ENCODE measurements around the gene DOCK9.

DOCK9 gene

GRCh38 chr13:98842858-98843481 is 134.9 kb downstream of the DOCK9 start:
- peak; percentile 86 to 92 (median 87) for DNase-seq

DNA sequence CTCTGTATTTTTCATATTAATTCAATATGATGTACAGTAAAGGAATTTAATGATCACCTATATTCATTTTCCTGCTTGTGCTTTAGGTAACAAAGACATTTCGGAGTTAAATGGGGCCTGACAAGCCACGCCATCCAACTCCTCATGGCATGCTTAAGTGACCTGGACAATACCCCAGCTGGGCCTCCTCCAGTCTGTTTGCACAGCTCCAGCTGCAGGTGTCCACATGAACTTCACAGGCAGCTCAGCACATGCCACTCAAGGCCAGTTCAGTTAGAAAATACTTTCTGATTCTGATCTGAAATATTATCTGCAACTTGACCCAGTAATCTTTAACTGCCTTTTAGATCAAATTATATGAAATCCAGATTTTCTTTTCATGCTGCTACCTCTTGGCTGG is 135.8 kb downstream of the DOCK9 start:
- no peak for DNase-seq

- peak; percentile 46 to 78 (median 74) for DNase-seq
These were observed 137.8 kb downstream of the DOCK9 start for GRCh38 chr13:98839856-98840769.

DNA sequence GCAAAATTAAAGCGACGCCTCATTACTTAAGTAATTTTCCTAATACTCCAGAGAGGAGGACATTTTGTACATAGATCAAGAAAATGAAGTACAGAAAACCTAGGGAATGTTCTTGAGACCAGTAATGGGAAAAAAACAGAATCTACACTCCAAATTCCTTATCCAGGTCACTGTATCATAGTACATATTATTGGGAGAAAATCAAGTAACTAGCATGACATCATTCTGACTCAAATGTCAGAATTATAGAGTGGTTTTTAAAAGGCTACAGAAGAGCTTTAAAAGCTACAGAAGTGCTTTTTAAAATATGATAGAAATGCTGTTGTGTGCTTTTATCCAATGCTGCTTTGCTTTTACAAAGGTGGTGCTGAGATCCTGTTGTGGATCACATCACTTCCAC is 139.1 kb downstream of the DOCK9 start:
- no peak for DNase-seq

- DNase-seq = no peak
These were observed 140.0 kb downstream of the DOCK9 start for GRCh38 chr13:98837896-98838295.

- DNase-seq = no peak
These were observed 142.7 kb downstream of the DOCK9 start for GRCh38 chr13:98835156-98835555.

DNA sequence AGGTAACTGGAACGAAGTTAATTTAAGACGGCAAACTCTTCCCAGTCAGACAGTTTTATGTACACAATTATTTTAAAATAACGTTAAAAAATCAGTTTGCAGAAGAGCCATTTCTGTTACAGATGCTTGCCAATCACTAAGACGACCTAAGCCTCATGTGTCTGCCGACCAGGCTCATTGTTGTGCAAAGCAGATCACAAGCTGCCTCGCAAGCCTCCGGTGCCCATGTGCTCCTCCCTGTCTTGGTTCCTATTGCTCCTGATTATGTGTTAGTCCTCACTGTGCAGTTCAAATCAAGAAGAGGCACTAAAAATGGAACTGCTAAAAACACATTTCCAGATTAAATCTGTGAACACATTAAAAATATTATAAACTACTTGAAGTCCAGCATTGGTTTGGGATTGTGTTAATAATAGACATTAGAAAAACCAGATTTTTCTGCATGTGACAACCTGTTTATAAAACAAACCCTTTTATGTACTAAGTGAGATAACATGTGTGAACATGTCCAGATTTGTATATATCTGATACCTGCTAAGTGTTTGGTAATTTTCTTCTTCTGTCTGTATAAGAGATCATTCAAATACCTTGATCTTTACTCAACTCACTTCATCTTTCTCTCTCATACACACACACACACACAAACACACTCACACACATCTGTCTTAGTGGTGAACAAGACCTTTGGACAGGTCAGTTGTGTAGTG is 143.5 kb downstream of the DOCK9 start:
- DNase-seq = peak in 1 of 3 donors; percentile 21

DNA sequence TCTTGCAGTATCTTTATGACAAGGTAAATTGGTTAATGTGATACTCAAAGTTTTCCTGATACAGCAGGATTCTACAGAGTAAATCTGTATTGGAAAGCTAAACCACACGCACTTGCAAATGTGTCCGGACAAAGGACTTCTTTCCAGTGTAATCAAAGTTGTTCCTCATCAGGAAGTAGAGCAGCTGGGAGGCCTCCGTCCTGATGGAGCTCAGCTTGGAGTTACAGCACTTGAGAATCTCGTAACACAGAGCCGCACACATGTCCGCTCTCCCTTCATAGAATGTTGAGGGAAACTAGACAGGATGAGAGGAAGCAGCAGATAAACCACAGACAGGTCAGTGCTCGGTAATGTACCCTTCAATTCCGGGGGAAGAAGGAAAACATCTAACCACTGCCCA is 146.6 kb downstream of the DOCK9 start:
- DNase-seq = no peak

DNA sequence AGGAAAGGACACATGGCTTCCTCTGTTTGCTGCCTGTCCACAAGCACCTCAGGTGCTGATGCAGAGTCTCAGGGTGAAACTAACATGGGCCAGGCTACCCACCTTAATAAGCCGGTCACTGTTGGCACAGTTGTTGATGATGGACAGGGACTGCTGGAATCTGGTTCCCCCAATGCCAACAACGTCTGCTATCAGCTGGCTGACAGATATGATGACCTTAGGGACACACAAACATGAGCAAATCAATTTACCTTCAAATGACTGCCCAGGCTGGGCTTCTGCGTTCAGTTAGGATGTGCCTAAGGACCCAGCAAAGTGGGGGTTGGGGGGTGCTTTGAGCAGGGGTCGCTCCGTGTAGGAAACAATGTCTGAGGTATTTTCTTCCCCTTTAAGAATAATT is 148.3 kb downstream of the DOCK9 start:
- DNase-seq = no peak

- DNase-seq = no peak
These were observed 149.2 kb downstream of the DOCK9 start for GRCh38 chr13:98828614-98829013.

- DNase-seq = no peak
These were observed 150.4 kb downstream of the DOCK9 start for GRCh38 chr13:98827449-98827848.

DNA sequence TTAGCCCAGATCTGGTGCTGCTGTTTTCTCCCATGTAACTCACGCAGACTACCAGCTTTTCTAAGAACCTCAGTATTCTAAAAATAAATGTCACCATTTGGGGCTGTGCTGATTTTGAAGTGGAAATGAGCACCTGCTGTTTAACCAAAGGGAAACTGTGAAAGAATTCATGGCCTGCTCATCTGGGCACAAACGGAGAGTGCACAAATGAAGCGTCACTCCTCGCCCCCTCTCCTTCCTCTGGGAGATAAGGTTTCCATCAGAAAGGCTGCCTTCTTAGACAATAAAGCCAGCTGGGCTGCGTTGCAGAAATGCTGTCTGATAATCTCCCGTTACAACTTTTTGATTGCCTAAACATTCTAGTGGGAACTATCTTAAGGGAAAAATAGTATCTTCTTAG is 151.7 kb downstream of the DOCK9 start:
- no peak for DNase-seq

DNA sequence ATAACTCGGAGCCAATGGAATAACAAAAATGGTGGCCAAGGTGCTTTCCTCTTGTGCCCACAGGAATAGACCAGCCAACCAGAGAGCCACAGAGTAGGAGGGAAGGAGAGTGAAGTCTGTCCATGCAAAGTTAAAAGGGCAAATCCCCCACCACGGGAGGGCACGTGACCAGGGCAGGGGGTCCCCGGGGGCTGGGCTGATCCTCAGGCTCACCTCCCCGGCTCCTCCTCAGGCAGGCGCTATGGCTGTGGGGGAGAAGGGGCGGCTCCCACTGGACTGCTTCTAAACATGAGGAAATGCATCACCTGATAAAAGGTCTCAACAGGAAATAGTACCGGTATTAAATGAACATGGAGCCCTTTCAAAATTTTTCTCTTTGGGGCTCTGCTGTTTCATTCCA is 152.2 kb downstream of the DOCK9 start:
- DNase-seq = no peak

GRCh38 chr13:98824376-98825160 is 153.3 kb downstream of the DOCK9 start:
- DNase-seq = no peak

DNA sequence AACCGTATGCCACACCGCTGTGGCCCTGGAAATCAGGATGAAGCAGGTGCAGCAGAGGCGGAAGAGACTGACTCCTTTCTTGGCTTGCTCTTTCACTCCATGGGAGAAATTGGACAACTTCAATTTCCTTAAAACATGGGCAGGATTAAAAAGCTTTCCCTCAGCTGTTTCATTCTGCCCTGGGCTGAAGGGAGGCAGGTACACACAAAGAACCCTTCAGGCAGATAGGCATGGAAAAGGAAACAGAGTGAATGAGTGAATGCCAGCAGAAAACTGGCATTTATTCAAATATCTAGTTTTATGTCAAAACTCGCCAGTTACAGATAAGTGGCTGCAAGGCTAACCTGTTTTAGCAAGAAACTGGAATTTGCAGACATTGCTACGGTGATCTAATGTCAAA is 154.4 kb downstream of the DOCK9 start:
- DNase-seq = no peak

- no peak for DNase-seq
These were observed 155.6 kb downstream of the DOCK9 start for GRCh38 chr13:98822225-98822606.

GRCh38 chr13:98821372-98822224 is 156.3 kb downstream of the DOCK9 start:
- peak in 1 of 3 donors; percentile 4 for DNase-seq

- no peak for DNase-seq
These were observed 157.0 kb downstream of the DOCK9 start for GRCh38 chr13:98820744-98821371.

- DNase-seq = no peak
These were observed 157.6 kb downstream of the DOCK9 start for GRCh38 chr13:98820300-98820699.

DNA sequence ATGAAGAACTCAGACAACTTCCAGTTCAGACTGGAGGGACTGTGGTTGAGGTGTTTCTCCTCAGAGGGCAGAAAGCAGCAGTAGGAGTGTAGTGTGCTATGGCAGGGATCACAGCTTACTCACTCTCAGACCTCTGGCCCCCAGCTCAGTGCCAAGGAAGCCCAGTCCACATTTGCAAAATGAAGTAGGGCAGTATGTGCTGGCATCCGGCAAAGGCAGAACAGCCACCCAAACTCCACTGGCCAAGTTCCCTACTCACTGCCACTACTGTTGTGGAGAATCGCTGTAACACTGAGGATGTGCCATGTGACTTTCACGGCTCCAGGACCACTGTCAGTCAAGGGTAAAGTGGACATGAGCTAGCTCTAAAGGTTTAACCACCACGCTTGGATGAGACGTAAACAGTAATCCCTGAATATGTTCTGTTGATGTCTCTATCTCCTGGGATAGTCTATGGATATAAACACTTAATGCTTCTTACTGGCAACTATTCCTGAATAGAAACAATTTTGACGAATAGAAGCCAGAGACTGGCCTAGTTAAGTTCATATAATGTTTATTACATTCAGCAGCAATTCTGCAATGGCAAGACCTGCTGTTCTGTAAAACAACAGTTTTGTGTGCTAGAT is 158.4 kb downstream of the DOCK9 start:
- no peak for DNase-seq

GRCh38 chr13:98816406-98816805 is 161.5 kb downstream of the DOCK9 start:
- no peak for DNase-seq
